Activated CD4-positive, alpha-beta T cell treated with anti-CD3 and anti-CD28 coated beads, Interleukin-2, amount 10 ng/mL, durations not matched to agents 7 days and 5 days (primary cell): ENCODE measurements around the gene MYPN. TPM values are rescaled to one million over a fixed set of nuclear protein-coding genes. Genes with fewer than 3 reads are reported as not detected.

Experiments used
- CTCF ChIA-PET: fragments of 350-600 bp; sonication (Branson Sonifier 250); formaldehyde crosslinking; loops from one replicate; lab custom pipeline; 2021; ENCODE audit warnings: antibody characterized with exemption; lab: Charles Lee
- POLR2A ChIA-PET: fragments of 350-600 bp; sonication (Branson Sonifier 250); formaldehyde crosslinking; loops from one replicate; lab custom pipeline; 2021; ENCODE audit warnings: antibody characterized with exemption; lab: Charles Lee
- DNase-seq: peaks from one replicate; pipeline ENCODE4 v3.0.0-alpha.2; 2020
- H3K27ac Mint-ChIP-seq: one replicate; pipeline ENCODE4 v1.8.0; 2021; ENCODE audit warnings: mild to moderate bottlenecking, moderate library complexity, mixed read lengths
- H3K27me3 Mint-ChIP-seq: one replicate; pipeline ENCODE4 v1.8.0; 2021; ENCODE audit warnings: mixed read lengths
- H3K36me3 Mint-ChIP-seq: one replicate; pipeline ENCODE4 v1.8.0; 2021; ENCODE audit warnings: low read depth, mixed read lengths
- H3K4me1 Mint-ChIP-seq: one replicate; pipeline ENCODE4 v1.8.0; 2021; ENCODE audit warnings: mixed read lengths
- H3K4me3 Mint-ChIP-seq: one replicate; pipeline ENCODE4 v1.8.0; 2021; ENCODE audit warnings: mild to moderate bottlenecking, moderate library complexity, mixed read lengths
- H3K9me3 Mint-ChIP-seq: one replicate; pipeline ENCODE4 v1.8.0; 2021; ENCODE audit warnings: mixed read lengths
- total RNA-seq, 2 experiments: library from RNA; stranded (reverse); gene quantifications; one replicate each; pipeline ENCODE4 v1.2.3, GENCODE V29; 2021

Gene MYPN
- total RNA-seq, 2 experiments from 2014 or later: not detected

DNA sequence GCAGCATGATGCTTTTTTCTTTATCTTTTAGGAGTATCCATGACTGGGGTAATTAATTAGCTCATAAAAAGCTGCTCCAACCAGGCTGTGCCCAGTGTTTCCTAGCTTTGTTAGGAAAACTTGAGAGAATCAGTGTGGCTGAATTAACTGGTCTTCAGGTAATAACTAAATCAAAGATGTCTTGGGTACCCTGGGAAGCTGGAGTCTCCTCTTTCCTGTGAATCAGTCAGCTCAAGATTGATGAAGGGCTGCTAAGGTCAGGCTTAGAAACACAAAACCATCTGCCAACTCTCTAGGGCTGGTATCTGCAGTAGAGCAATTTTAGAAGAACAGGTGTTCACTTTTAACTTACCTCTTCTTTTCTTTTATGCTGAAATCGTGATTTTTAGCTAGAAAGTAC lies 144.1 kb downstream of the MYPN start:
- H3K36me3 Mint-ChIP-seq: no peaks in the 10 kb centered on the region
- peaks cover 4% of the 10 kb centered on the region for H3K4me1 Mint-ChIP-seq
- H3K4me3 Mint-ChIP-seq: no peak overlapping the region
- H3K9me3 Mint-ChIP-seq: no peaks in the 10 kb centered on the region
- H3K27me3 Mint-ChIP-seq: peaks cover 14% of the 10 kb centered on the region
- no peak for DNase-seq
- H3K27ac Mint-ChIP-seq: no peak overlapping the region
- POLR2A ChIA-PET: no interaction called here
- CTCF ChIA-PET: interaction anchor here (0.7 to 1.3 kb wide), 3 partner anchors 16 to 71 kb away, joined by 3 read pairs; no protein-coding TSS in a partner anchor

DNA sequence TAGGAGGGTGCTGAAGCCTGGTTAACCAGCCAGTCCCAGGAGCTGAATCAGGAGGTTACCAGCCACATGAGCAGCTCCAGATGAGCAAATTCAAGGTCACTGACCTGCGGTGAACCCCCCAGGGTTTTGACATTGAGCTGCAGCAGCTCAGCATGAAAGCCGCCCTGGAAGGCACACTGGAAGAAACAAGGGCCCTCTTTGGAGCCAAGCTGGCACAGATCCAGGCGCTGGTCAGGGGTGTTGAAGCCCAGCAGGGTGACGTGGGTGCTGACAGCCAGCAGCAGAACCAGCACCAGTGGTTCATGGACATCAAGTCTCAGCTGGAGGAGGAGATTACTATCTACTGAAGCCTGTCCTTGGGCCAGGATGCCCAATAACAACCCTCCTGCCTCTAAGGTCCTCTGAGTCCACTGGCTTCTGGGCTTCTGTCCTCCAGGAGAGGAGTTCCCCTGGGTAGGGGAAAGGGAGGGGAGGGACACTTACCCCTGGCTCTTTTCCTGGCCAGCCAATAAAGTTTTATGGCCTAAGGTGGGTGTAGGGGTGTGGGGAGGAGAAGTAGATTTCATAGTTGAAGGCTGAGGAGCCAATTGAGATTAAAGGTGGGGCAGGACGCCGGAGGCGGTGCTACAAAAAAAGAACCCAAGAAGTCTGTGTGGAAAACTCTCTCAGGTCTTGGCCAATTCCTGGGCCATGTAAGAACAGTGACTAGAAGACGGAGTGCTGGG lies 152.0 kb downstream of the MYPN start:
- ChIA-PET CTCF (no interaction called here), POLR2A (no interaction called here)
- Mint-ChIP-seq H3K27me3 (peaks cover 15% of the 10 kb centered on the region), H3K36me3 (no peaks in the 10 kb centered on the region), H3K4me3 (no peak overlapping the region), H3K27ac (no peak overlapping the region), H3K9me3 (peaks cover 2% of the 10 kb centered on the region), H3K4me1 (no peaks in the 10 kb centered on the region)
- no peak for DNase-seq

Other genes starting within 250 kb of the MYPN start
- gene SIRT1, start 224.8 kb upstream of the MYPN start, total RNA-seq: 10 to 100 TPM; 21.9 to 25.8 TPM
- 10 to 100 TPM; 53.8 to 58.3 TPM for gene HERC4, start 34.2 kb upstream of the MYPN start, total RNA-seq
- gene ATOH7, start 122.6 kb downstream of the MYPN start, total RNA-seq: not detected
- 100 to 1,000 TPM in 1 of 2 experiments, 10 to 100 TPM in 1; 99.6 to 117 TPM for gene HNRNPH3, start 222.6 kb downstream of the MYPN start, total RNA-seq
- 1 to 10 TPM; 1.6 to 2.0 TPM for gene PBLD, start 223.4 kb downstream of the MYPN start, total RNA-seq